DND-41 (cell line): ENCODE data around the gene KCNA10.

Experiments
- CTCF ChIP-seq: IDR thresholded peaks from 2 replicates; pipeline ENCODE4 v1.5.1; 2012; ENCODE audit warnings: borderline replicate concordance, low read length, moderate library complexity, mild to moderate bottlenecking; ENCODE audit not compliant: poor library complexity, severe bottlenecking; ENCODE audit errors: extremely low read depth
- EZH2 ChIP-seq: IDR thresholded peaks from 3 replicates; pipeline ENCODE4 v1.6.1; 2012; ENCODE audit warnings: borderline replicate concordance, low read depth, mild to moderate bottlenecking, moderate library complexity, low read length, inconsistent platforms; ENCODE audit not compliant: severe bottlenecking

DNA sequence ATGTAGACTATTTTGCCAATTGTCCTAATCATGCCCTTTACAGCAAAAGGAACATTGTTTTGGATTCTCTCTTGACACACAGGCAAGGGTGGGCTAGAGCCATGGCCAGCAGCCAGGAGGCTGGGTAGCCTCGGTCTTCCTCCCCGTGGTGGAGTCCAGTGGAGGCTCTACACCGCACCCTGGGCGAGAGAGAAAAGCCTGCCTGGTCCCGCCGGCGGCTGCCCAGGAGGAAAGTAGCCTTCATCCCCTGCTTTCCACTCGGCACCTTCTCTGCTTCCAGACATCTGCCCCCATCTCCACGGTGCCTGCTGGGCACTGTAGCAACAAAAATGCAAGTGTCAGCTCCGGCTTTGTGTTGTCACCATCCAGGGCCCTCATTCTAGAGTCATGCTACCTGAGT is 46.4 kb downstream of the KCNA10 start:
- no peak for TF ChIP-seq CTCF
- no peak for TF ChIP-seq EZH2
